Gastrocnemius medialis (tissue), 4 donors: ENCODE results near the gene HPS1. TPM values are rescaled to one million over a fixed set of nuclear protein-coding genes. Genes with fewer than 3 reads are reported as not detected.
"Not testable (repeated sequence)": the region's sequence is repeated elsewhere in the genome, so short reads cannot be mapped to it uniquely, and the experiment has no call there.

ENCODE experiments used
- ATAC-seq, 2 donors: fragments of 150-250 bp; one replicate each; pipeline ENCODE4 v1.9.1; 2016
- DNase-seq, 2 donors: peaks; one replicate each; pipeline ENCODE4 v3.0.0-alpha.2; 2019
- H3K27ac ChIP-seq, 4 donors: fragments of 200-600 bp; sonication (generic); 1 replicate in 1 of 4; 2 replicates in 3 of 4; pipeline ENCODE4 v1.5.1; 2016 to 2018; ENCODE audit warnings: mild to moderate bottlenecking in 2 of 4, moderate library complexity in 1 of 4
- H3K27me3 ChIP-seq, 3 donors: fragments of 200-600 bp; sonication (generic) in 2 of 3; 1 replicate in 1 of 3; 2 replicates in 2 of 3; pipeline versions ENCODE4 v1.5.1 to v1.6.0; 2016 to 2019; ENCODE audit warnings: mild to moderate bottlenecking in 1 of 3, moderate library complexity in 1 of 3
- H3K36me3 ChIP-seq, 2 donors: fragments of 200-600 bp; sonication (generic) in 1 of 2; one replicate each; pipeline ENCODE4 v1.5.1; 2017 to 2018
- H3K4me1 ChIP-seq, 2 donors: fragments of 200-600 bp; sonication (generic) in 1 of 2; one replicate each; pipeline ENCODE4 v1.5.1; 2016 to 2017; ENCODE audit warnings: mild to moderate bottlenecking in 2 of 2
- H3K4me3 ChIP-seq, 4 donors: fragments of 200-600 bp; sonication (generic) in 3 of 4; 1 replicate in 1 of 4; 2 replicates in 3 of 4; pipeline ENCODE4 v1.5.1; 2016 to 2019; ENCODE audit warnings: mild to moderate bottlenecking in 2 of 4
- H3K9me3 ChIP-seq, 3 donors: fragments of 200-600 bp; sonication (generic) in 2 of 3; 1 replicate in 1 of 3; 2 replicates in 2 of 3; pipeline ENCODE4 v1.5.1; 2016 to 2019
- CTCF ChIP-seq, 5 experiments: fragments of 450-650 bp in 3 of 5; fragments of 200-600 bp in 2 of 5; sonication (generic) in 2 of 5; IDR thresholded peaks in 4 of 5; conservative IDR thresholded peaks in 1 of 5; 1 replicate in 4 of 5; 2 replicates in 1 of 5; pipeline ENCODE4 v1.5.1; 2016 to 2019; ENCODE audit warnings: antibody characterized with exemption in 5 of 5, mild to moderate bottlenecking in 3 of 5, moderate library complexity in 3 of 5
- POLR2A ChIP-seq, 2 donors: fragments of 450-650 bp; IDR thresholded peaks; one replicate each; pipeline ENCODE4 v1.6.1; 2017; ENCODE audit warnings: antibody characterized with exemption in 2 of 2, mild to moderate bottlenecking in 2 of 2, moderate library complexity in 2 of 2
- in situ Hi-C, 4 donors: fragments of 200-750 bp; cut with MboI; loops; one replicate each; pipeline versions ENCODE4 v1.15.0 to v1.8.0; 2017; ENCODE audit warnings: low sequenced_read_pairs in 4 of 4
- intact Hi-C: fragments of 100-400 bp; cut with DNase I; formaldehyde crosslinking; loops from one replicate; pipeline ENCODE4 v1.15.1; 2023; ENCODE audit warnings: low total_unique reads
- total RNA-seq, 4 donors: library from RNA; depleted of rRNA; stranded (reverse); fragments of >200 nt; gene quantifications; one replicate each; pipeline versions ENCODE4 v1.1.0 to v1.2.3, GENCODE V29; 2016

The HPS1 gene
- total RNA-seq, 4 donors from 2014 or later: 10.6 to 26.0 (median 18.3) TPM

GRCh38 chr10:98383869-98384268, 62.9 kb downstream of the HPS1 start:
- Histone ChIP-seq H3K4me1 (no peaks in the 10 kb centered on the region), H3K9me3 (no peaks in the 10 kb centered on the region), H3K27ac (no peak overlapping the region), H3K4me3 (no peak overlapping the region), H3K36me3 (no peaks in the 10 kb centered on the region), H3K27me3 (no peaks in the 10 kb centered on the region)
- no peak for DNase-seq
- ATAC-seq: no peak
- intact Hi-C loops: no loop called here
- in situ Hi-C loops: no loop called here
- TF ChIP-seq POLR2A (IDR thresholded peaks at IDR 0.05) (no peak), CTCF (IDR thresholded peaks at IDR 0.05 in 4 of 5, conservative IDR thresholded peaks at IDR 0.05 in 1 of 5) (no peak)

- H3K9me3 ChIP-seq, H3K27me3 ChIP-seq, H3K4me1 ChIP-seq, H3K27ac ChIP-seq, intact Hi-C loops, DNase-seq, H3K36me3 ChIP-seq, ATAC-seq, in situ Hi-C loops, H3K4me3 ChIP-seq: not testable (repeated sequence)
Observed at GRCh38 chr10:98383134-98383667, 63.5 kb downstream of the HPS1 start.

- Histone ChIP-seq H3K4me1 (no peaks in the 10 kb centered on the region), H3K27ac (no peak overlapping the region), H3K27me3 (no peaks in the 10 kb centered on the region), H3K36me3 (no peaks in the 10 kb centered on the region), H3K9me3 (no peaks in the 10 kb centered on the region), H3K4me3 (no peak overlapping the region)
- intact Hi-C loops: no loop called here
- in situ Hi-C loops: no loop called here
- DNase-seq (no peak), ATAC-seq (no peak)
- TF ChIP-seq POLR2A (IDR thresholded peaks at IDR 0.05) (no peak), CTCF (IDR thresholded peaks at IDR 0.05 in 4 of 5, conservative IDR thresholded peaks at IDR 0.05 in 1 of 5) (no peak)
Observed at GRCh38 chr10:98382691-98383101, 64.0 kb downstream of the HPS1 start.

- intact Hi-C loops: no loop called here
- Histone ChIP-seq H3K4me1 (peaks cover 0 to 11% of the 10 kb centered on the region in 2 donors), H3K27me3 (no peaks in the 10 kb centered on the region), H3K4me3 (no peak overlapping the region), H3K27ac (no peak overlapping the region), H3K36me3 (no peaks in the 10 kb centered on the region), H3K9me3 (no peaks in the 10 kb centered on the region)
- in situ Hi-C loops: no loop called here
- DNase-seq (no peak), ATAC-seq (no peak)
- TF ChIP-seq POLR2A (IDR thresholded peaks at IDR 0.05) (no peak), CTCF (IDR thresholded peaks at IDR 0.05 in 4 of 5, conservative IDR thresholded peaks at IDR 0.05 in 1 of 5) (no peak)
Observed at GRCh38 chr10:98380493-98381339, 66.0 kb downstream of the HPS1 start.

GRCh38 chr10:98378722-98379121, 68.0 kb downstream of the HPS1 start:
- H3K9me3 ChIP-seq: no peaks in the 10 kb centered on the region
- DNase-seq (no peak), ATAC-seq (no peak)
- peaks cover 0 to 22% of the 10 kb centered on the region in 2 donors for H3K4me1 ChIP-seq
- intact Hi-C loops (no loop called here), in situ Hi-C loops (no loop called here)
- no peaks in the 10 kb centered on the region for H3K27me3 ChIP-seq
- H3K36me3 ChIP-seq: no peaks in the 10 kb centered on the region
- H3K27ac ChIP-seq: no peak overlapping the region
- no peak for TF ChIP-seq POLR2A (IDR thresholded peaks at IDR 0.05)
- no peak for TF ChIP-seq CTCF (IDR thresholded peaks at IDR 0.05 in 4 of 5, conservative IDR thresholded peaks at IDR 0.05 in 1 of 5)
- H3K4me3 ChIP-seq: no peak overlapping the region
